ENCODE results near the gene CES3. TPM values are rescaled to one million over a fixed set of nuclear protein-coding genes. Genes with fewer than 3 reads are reported as not detected.
"Not testable (repeated sequence)": the region's sequence is repeated elsewhere in the genome, so short reads cannot be mapped to it uniquely, and the experiment has no call there.

The CES3 gene
- total RNA-seq, 4 donors from 2014 or later = 28.9 to 227 (median 161) TPM

DNA sequence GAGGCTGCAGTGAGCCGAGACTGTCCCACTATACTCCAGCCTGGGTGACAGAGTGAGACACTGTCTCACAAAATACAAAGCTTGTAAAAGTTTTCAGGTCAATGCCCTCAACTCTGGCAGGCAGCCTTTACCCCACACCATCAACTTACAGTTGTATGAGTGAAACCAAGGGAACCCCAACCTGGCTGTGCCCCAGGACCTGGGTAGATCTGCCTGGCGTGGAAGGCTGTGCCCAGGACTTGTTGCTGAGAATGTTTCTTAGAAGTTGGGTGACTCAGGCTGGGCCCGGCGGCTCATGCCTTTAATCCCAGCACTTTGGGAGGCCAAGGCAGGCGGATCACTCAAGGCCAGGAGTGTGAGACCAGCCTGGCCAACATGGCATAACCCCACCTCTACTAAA, 7.8 kb downstream of the CES3 start:
- Histone ChIP-seq H3K27ac (no peak overlapping the region), H3K4me1 (peaks cover 0 to under 1% (median 0%) of the 10 kb centered on the region in 4 donors), H3K9me3 (no peaks in the 10 kb centered on the region), H3K4me3 (no peak overlapping the region), H3K36me3 (peaks cover 0 to 15% (median 0%) of the 10 kb centered on the region in 3 donors), H3K27me3 (no peaks in the 10 kb centered on the region)
- DNase-seq = no peak
- TF ChIP-seq, protein P1, sequence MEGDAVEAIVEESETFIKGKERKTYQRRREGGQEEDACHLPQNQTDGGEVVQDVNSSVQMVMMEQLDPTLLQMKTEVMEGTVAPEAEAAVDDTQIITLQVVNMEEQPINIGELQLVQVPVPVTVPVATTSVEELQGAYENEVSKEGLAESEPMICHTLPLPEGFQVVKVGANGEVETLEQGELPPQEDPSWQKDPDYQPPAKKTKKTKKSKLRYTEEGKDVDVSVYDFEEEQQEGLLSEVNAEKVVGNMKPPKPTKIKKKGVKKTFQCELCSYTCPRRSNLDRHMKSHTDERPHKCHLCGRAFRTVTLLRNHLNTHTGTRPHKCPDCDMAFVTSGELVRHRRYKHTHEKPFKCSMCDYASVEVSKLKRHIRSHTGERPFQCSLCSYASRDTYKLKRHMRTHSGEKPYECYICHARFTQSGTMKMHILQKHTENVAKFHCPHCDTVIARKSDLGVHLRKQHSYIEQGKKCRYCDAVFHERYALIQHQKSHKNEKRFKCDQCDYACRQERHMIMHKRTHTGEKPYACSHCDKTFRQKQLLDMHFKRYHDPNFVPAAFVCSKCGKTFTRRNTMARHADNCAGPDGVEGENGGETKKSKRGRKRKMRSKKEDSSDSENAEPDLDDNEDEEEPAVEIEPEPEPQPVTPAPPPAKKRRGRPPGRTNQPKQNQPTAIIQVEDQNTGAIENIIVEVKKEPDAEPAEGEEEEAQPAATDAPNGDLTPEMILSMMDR (IDR thresholded peaks at IDR 0.05) = no peak
- no peak for TF ChIP-seq POLR2A (IDR thresholded peaks at IDR 0.05)

DNA sequence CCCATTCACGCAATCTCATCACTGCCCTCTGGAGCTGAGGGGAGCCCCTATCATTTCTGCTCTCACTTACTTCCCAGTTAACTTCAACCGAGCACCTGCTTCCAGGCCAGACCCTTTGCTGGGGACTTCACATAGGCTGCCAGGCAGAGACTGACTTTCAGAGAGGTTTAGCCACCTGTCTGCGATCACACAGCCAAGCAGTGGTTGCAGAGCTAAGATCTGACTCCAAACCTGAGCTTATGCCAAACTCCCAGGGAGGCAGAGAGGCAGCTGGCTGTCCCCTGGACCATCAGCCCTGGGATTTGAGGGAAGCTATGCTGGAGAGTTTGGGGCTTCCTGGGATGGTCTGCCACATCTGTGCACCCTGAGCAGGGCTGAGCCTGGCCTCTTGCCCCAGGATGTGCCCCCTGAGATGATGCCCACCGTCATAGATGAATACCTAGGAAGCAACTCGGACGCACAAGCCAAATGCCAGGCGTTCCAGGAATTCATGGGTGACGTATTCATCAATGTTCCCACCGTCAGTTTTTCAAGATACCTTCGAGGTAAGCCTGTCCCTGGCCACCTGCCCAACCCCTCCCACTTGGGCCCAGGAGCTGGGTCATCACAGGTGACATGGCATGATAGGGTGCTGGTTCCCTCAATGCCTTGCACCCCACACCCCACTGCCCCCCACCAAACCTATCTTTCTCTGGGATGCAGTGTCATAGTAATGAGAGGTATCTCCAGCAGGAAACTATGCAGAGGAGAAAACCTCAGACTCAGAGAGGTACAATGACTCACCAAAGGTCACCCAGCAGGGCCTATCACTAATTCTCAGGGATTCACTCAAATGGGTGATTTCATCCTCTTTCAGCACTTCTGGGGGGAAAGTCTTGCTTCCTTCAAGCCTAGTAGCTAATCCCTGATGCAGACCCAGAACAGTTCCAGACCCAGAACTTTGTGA, 10.0 kb downstream of the CES3 start:
- no peak overlapping the region for H3K4me3 ChIP-seq
- peaks cover 0 to 6% (median 0%) of the 10 kb centered on the region in 3 donors for H3K36me3 ChIP-seq
- H3K27ac ChIP-seq = no peak overlapping the region
- DNase-seq = no peak
- no peaks in the 10 kb centered on the region for H3K9me3 ChIP-seq
- TF ChIP-seq POLR2A (IDR thresholded peaks at IDR 0.05) = no peak
- H3K27me3 ChIP-seq = no peaks in the 10 kb centered on the region
- no peaks in the 10 kb centered on the region for H3K4me1 ChIP-seq

DNA sequence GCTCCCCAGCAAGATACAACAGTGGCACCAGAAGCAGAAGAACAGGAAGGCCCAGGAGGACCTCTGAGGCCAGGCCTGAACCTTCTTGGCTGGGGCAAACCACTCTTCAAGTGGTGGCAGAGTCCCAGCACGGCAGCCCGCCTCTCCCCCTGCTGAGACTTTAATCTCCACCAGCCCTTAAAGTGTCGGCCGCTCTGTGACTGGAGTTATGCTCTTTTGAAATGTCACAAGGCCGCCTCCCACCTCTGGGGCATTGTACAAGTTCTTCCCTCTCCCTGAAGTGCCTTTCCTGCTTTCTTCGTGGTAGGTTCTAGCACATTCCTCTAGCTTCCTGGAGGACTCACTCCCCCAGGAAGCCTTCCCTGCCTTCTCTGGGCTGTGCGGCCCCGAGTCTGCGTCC, 11.9 kb downstream of the CES3 start:
- Histone ChIP-seq H3K27ac (no peak overlapping the region), H3K9me3 (no peaks in the 10 kb centered on the region), H3K4me3 (no peak overlapping the region), H3K36me3 (peaks cover 0 to 6% (median 0%) of the 10 kb centered on the region in 3 donors), H3K27me3 (no peaks in the 10 kb centered on the region), H3K4me1 (peaks cover 0 to 8% (median 0%) of the 10 kb centered on the region in 4 donors)
- TF ChIP-seq POLR2A (IDR thresholded peaks at IDR 0.05) = no peak
- TF ChIP-seq, protein P1 (IDR thresholded peaks at IDR 0.05) = no peak
- no peak for DNase-seq

DNA sequence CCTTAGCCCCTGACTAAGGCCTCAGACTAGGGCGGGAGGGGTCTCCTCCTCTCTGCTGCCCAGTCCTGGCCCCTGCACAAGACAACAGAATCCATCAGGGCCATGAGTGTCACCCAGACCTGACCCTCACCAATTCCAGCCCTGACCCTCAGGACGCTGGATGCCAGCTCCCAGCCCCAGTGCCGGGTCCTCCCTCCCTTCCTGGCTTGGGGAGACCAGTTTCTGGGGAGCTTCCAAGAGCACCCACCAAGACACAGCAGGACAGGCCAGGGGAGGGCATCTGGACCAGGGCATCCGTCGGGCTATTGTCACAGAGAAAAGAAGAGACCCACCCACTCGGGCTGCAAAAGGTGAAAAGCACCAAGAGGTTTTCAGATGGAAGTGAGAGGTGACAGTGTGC, 12.7 kb downstream of the CES3 start:
- H3K27ac ChIP-seq = no peak overlapping the region
- DNase-seq = no peak
- TF ChIP-seq, protein P1 (IDR thresholded peaks at IDR 0.05) = no peak
- TF ChIP-seq POLR2A (IDR thresholded peaks at IDR 0.05) = no peak

DNA sequence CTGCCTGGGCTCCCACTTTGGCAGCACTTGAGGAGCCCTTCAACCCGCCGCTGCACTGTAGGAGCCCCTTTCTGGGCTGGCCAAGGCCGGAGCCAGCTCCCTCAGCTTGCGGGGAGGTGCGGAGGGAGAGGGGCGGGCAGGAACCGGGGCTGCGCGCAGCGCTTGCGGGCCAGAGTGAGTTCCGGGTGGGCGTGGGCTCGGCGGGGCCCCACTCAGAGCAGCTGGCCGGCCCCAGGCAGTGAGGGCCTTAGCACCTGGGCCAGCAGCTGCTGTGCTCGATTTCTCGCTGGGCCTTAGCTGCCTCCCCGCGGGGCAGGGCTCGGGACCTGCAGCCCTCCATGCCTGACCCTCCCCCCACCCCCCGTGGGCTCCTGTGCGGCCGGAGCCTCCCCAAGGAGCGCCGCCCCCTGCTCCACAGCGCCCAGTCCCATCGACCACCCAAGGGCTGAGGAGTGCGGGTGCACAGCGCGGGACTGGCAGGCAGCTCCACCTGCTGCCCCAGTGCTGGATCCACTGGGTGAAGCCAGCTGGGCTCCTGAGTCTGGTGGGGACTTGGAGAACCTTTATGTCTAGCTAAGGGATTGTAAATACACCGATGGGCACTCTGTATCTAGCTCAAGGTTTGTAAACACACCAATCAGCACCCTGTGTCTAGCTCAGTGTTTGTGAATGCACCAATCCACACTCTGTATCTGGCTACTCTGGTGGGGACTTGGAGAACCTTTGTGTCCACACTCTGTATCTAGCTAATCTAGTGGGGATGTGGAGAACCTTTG, 13.3 kb downstream of the CES3 start:
- not testable (repeated sequence) for H3K27ac ChIP-seq, H3K27me3 ChIP-seq, H3K36me3 ChIP-seq, H3K9me3 ChIP-seq, H3K4me1 ChIP-seq, DNase-seq, H3K4me3 ChIP-seq

More for the DNA sequence above, 12.7 kb downstream of the CES3 start:
- Histone ChIP-seq H3K4me3 (no peak overlapping the region), H3K36me3 (peaks cover 0 to 4% (median 0%) of the 10 kb centered on the region in 3 donors), H3K9me3 (no peaks in the 10 kb centered on the region), H3K4me1 (peaks cover 0 to 8% (median 0%) of the 10 kb centered on the region in 4 donors), H3K27me3 (no peaks in the 10 kb centered on the region)

DNA sequence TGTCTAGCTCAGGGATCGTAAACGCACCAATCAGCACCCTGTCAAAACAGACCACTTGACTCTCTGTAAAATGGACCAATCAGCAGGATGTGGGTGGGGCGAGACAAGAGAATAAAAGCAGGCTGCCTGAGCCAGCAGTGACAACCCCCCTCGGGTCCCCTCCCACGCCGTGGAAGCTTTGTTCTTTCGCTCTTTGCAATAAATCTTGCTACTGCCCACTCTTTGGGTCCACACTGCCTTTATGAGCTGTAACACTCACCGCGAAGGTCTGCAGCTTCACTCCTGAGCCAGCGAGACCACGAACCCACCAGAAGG, 13.8 kb downstream of the CES3 start:
- not testable (repeated sequence) for H3K27ac ChIP-seq, H3K9me3 ChIP-seq, DNase-seq, H3K4me1 ChIP-seq, H3K27me3 ChIP-seq, H3K4me3 ChIP-seq, H3K36me3 ChIP-seq

DNA sequence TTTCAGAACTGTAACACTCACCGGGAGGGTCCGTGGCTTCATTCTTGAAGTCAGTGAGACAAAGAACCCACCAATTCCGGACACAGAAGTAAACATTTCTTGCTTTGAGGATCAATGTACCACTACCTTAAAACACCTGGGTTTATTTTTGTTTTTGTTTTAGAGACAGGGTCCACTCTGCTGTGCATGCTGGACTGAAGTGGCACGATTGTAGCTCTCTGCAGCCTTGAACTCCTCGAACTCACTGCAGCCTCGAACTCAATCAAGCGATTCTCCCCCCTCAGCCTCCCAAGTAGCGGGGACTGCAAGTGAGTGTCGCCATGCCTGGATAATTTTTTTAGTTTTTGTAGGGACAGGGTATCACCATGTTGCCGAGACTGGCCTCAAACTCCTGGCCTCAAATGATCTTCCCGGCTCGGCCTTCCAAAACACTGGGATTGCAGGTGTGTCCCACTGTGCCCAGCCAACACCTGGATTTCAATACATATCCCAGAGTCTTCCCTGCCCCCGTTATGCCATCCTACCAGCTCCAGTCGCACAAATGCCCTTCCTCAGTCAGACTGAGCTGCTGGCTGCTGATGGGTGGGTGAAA, 14.3 kb downstream of the CES3 start:
- no peak overlapping the region for H3K4me3 ChIP-seq

More for the DNA sequence above, 14.3 kb downstream of the CES3 start:
- peaks cover 0 to 8% (median 0%) of the 10 kb centered on the region in 4 donors for H3K4me1 ChIP-seq
- no peaks in the 10 kb centered on the region for H3K27me3 ChIP-seq
- DNase-seq = no peak
- no peaks in the 10 kb centered on the region for H3K36me3 ChIP-seq
- no peak for TF ChIP-seq POLR2A (IDR thresholded peaks at IDR 0.05)
- TF ChIP-seq, protein P1 (IDR thresholded peaks at IDR 0.05) = no peak
- no peaks in the 10 kb centered on the region for H3K9me3 ChIP-seq
- no peak overlapping the region for H3K27ac ChIP-seq
